GM19467 (cell line): ENCODE data around the gene STK38L.
"Not testable (repeated sequence)": the region's sequence is repeated elsewhere in the genome, so short reads cannot be mapped to it uniquely, and the experiment has no call there.

Source experiments
- ATAC-seq: cut with Tn5 transposase; IDR thresholded peaks from one replicate; pipeline ENCODE4 v1.9.1; 2021; ENCODE audit warnings: mild to moderate bottlenecking, moderate library complexity; ENCODE audit not compliant: unreplicated experiment

STK38L gene

DNA sequence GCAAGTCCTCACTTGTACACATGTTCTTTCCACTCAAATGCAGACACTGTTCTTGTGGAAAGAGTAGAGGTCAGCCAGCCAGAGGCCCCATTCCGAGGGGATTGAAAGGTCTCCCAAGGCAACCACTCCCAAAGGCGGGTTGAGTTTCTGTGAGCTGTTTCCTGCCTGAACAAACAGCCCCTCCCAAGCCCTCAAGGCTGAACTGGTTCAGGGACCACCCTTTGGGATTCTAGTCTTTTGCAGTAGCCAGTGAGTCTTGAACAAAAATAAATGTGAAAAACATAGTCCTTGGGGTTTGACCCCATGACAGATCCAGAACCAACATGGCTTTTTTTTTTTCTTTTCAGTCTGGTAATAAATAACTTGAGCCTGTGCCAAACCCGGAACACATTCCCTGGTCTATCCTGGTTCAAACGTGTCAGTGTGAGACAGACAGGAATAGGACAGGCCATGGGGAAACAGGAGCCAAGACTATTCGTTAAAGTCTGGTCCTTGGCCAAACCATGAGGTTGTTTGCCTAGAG lies 17.6 kb upstream of the STK38L start:
- no peak for ATAC-seq

- no peak for ATAC-seq
Measured at GRCh38 chr12:27229367-27229766, 14.7 kb upstream of the STK38L start.

- ATAC-seq = not testable (repeated sequence)
Measured at GRCh38 chr12:27231374-27231773, 12.7 kb upstream of the STK38L start.

GRCh38 chr12:27233814-27234213 lies 10.3 kb upstream of the STK38L start:
- ATAC-seq = no peak

- ATAC-seq = no peak
Measured at GRCh38 chr12:27236498-27236897, 7.6 kb upstream of the STK38L start.

DNA sequence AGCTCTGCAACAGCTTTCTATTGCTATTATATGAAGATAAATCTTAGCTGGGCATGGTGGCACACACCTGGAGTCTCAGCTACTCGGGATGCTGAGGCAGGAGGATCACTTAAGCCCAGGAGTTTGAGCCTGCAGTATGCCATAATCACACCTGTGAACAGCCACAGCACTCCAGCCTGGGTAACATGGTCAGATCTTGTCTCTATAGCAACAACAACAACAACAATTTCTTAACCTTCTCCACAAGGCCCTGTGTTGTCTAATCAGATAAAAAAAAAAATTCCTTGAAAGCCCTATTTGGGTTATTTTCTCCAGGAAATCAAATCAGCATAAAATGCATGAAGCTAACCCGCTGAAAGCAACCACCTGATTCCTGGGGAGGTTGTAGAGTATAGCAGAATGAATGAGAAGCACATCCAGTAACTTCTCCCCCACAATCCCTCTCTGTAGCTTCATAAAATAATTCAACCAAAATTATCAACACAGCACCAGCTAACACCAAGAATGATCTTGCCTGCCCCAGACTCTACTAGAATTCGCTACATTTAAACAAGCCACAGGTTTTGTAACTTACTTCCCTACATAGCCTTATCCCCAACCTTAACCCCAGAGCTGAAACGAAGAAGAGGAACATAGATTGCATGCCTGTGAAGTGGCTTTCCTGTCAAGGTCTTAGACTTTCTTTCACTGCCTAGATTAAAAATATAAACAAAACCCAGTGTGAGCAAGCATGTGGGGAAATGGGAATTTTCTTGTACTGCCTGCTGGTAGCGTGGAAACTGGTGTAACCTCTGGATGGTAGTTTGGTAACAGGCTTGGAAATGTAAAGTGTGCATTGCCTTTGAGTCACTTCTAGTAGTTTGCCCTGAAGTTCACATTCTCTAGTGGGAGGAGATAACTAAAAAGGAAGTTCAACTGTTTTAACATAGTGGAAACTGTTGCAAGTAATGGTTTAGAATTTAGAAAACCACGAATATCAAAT lies 6.0 kb upstream of the STK38L start:
- peak; percentile 60 for ATAC-seq

GRCh38 chr12:27243006-27243405 lies 1.1 kb upstream of the STK38L start:
- no peak for ATAC-seq

DNA sequence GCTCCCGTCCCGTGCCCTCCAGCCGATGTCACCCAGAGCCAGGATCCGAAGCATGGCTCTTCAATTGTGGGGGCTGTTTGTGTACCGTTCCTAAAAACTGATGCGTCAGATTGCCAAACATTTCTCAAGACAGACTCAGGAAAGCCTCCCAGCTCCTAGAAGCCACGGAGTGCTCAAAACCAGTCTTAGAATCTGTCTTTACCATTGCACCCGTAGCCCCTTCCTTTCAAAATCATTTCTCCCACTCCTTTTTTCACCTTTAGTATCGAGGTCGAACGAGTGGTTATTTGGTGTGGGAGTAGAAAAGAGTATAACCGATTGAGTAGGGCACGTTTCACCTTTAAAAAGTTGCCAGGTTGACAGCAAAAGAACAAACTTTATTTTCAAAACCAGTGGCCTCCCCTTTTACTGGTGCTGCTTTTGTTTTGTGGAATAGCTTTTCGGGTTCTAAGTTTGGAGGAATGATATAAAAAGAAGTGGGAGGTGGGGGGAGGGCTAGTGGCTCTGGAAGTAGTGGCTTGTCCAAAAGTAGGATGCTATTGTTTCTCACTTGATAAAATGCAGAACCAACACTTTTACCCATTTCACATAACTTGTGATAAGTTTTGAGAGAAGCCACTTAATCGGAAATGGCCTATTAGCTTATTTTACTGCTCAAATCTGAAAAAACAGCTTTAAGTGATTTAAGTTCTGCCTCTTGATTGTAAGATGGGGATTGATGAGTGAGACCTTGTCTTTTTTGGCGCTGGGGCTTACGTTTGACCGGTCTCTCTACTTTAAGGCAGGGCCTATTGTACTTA lies 803 bp downstream of the STK38L start:
- no peak for ATAC-seq

DNA sequence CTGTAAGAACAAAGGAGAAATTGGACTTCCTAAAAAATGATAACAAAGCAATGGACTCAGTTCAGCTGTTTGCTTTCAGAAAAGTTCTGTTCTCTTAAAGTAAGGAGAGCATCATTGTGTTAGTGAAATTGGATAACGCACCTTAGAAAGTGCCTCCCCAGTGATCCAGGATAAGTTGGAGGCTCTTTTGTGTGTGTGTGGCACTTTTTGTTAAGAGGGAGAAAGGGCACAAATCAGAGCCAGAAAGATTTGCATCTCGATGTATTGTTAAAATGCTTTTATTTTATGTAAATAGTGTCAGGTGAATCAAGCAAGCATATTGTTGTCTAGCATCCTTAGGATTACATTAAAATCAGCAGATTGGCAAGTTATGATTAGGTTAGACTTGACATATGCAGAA lies 2.1 kb downstream of the STK38L start:
- ATAC-seq = no peak

DNA sequence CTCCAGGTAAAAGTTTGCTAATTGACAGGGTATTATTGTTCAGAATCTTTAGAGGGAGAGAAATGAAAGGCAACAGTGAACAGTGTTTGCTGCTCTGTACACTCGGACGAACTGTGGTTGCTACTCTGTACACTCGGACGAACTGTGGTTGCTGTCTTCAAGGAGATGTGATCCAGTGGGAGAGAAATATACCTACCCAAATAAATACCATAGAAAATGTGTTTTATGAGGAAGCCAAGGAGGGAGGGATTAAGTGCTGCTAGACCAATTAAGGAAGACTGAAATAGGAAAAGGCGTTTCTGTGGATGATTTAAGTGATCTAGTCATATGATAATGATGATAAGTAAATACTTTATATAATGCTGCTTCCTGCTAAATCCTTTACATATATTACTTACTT lies 2.7 kb downstream of the STK38L start:
- no peak for ATAC-seq

DNA sequence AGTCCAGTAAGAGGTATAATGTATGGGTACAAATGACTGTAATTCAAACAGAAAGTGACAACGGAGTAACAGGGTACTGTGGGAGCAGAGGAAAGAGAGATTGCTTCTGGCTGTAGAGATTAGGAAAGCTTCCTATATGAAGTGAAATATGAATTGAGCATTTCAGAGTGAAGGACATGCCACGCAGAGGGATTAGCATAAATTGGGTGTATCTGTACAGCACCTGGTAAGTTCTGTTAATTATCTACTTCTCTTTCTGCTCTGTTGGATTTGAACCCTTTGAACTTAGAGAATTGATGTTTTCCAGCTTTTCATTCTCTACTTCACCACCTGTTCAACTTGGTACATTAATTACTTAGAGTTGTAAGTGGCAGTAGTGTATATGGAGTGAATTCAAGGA lies 8.8 kb downstream of the STK38L start:
- no peak for ATAC-seq

DNA sequence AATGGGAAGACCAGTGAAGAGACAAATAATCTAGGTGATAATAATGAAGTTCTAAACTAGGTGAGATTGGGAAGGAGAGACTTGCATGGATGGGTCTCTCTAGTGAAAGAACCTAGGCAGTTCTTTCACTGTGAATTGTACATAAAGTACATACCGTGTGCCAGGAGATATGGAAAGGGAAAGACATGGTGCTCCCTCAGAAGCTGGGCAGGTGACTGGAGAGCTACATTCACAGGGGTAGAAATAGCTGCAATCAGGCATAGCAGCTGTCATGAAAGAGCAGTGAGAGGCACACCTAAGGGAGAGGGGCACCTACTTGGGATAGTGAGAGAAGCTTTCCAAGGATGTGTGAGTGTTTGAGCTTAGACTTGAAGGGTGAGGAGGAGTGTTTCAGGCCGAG lies 9.3 kb downstream of the STK38L start:
- ATAC-seq = no peak

GRCh38 chr12:27255806-27256205 lies 11.7 kb downstream of the STK38L start:
- no peak for ATAC-seq

- no peak for ATAC-seq
Measured at GRCh38 chr12:27257104-27257843, 13.2 kb downstream of the STK38L start.

GRCh38 chr12:27260746-27261145 lies 16.7 kb downstream of the STK38L start:
- ATAC-seq = no peak

DNA sequence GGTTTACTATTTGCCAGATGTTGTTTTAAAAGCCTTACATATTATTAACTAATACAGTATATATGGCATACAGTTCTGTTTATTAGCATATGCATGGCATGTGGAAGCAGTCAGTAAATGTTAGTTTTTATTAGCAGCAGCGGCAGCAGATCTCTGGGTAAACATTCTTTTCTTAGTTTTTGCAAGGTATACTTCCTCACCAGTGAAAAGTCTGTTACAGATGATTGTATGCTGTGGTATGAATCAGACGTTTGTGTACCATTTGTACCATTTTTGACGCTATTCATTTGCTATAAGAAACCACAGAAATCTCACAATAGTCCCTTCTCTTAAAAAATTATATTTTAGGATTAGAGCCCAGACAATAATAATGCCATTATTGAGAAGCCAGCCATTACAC lies 17.8 kb downstream of the STK38L start:
- ATAC-seq = no peak

DNA sequence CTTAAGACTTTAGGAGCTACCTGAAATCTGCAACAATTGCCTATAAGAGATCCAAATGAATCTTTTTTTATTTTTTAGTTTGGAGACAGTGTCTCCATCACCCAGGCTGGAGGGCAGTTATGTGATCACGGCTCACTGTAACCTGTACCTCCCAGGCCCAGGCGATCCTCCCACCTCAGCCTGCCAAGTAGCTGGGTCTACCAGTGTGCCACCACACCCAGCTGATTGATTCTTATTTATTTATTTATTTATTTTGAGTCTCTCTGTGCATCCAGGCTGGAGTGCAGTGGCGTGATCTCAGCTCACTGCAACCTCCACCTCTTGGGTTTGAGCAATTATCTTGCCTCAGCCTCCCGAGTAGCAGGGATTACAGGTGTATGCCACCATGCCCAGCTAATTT lies 26.1 kb downstream of the STK38L start:
- ATAC-seq = no peak

GRCh38 chr12:27271206-27271605 lies 27.1 kb downstream of the STK38L start:
- no peak for ATAC-seq

GRCh38 chr12:27272373-27273028 lies 28.4 kb downstream of the STK38L start:
- no peak for ATAC-seq

- ATAC-seq = no peak
Measured at GRCh38 chr12:27273114-27273513, 29.0 kb downstream of the STK38L start.
